GM12878 (cell line): ENCODE measurements around the gene RDH16. TPM values are rescaled to one million over a fixed set of nuclear protein-coding genes. Genes with fewer than 3 reads are reported as not detected.

ENCODE experiments used
- ATAC-seq: fragments of 200-7000 bp; cut with Tn5 transposase; 3 replicates; pipeline ENCODE4 v1.9.1; 2020; ENCODE audit warnings: mild to moderate bottlenecking, moderate library complexity
- BruUV-seq: library from RNA; stranded (reverse); fragments of 400-500 nt; replicated peaks from 2 replicates; lab custom pipeline; 2021; lab: Mats Ljungman, UMichigan
- CTCF ChIA-PET: fragments of 300-600 bp; sonication (Branson Sonifier 250); formaldehyde crosslinking; extraction: SDS; loops from one replicate; lab custom pipeline; 2021; ENCODE audit warnings: inconsistent platforms; lab: Yijun Ruan, JAX
- POLR2A ChIA-PET: fragments of 350-600 bp; formaldehyde crosslinking; extraction: SDS; loops from one replicate; lab custom pipeline; 2021; ENCODE audit warnings: inconsistent platforms; lab: Charles Lee
- RAD21 ChIA-PET: fragments of 300-600 bp; sonication (Branson Sonifier 250); formaldehyde crosslinking; loops from one replicate; lab custom pipeline; 2023; ENCODE audit warnings: antibody characterized with exemption; ENCODE audit not compliant: unreplicated experiment; lab: Charles Lee
- SMC1A ChIA-PET: fragments of 300-600 bp; sonication (Branson Sonifier 250); formaldehyde crosslinking; loops from one replicate; lab custom pipeline; 2023; ENCODE audit not compliant: unreplicated experiment, uncharacterized antibody; lab: Charles Lee
- DNase-seq: peaks from one replicate; pipeline ENCODE4 v3.0.0-alpha.2; 2011; ENCODE audit warnings: low read depth, low spot score
- FAIRE-seq: peaks from 3 replicates; lab custom pipeline; 2011; peaks lifted over from hg19 to GRCh38; lab: Jason Lieb, UNC
- H2AFZ ChIP-seq: 2 replicates; pipeline ENCODE4 v1.6.0; 2011; ENCODE audit warnings: low read depth, low read length, control low read depth; ENCODE audit not compliant: control insufficient read depth
- H3K27ac ChIP-seq: 2 replicates; pipeline ENCODE4 v1.5.1; 2011; ENCODE audit warnings: control low read depth; ENCODE audit not compliant: control insufficient read depth, insufficient read depth
- H3K27me3 ChIP-seq, 2 experiments: replicated peaks in 1 of 2; 2 replicates each; pipeline versions ENCODE4 v1.6.0 to v1.6.1; 2011; ENCODE audit warnings: low read length in 1 of 2; ENCODE audit not compliant: control insufficient read depth in 2 of 2, insufficient read depth in 2 of 2
- H3K36me3 ChIP-seq, 2 experiments: 2 replicates each; pipeline ENCODE4 v1.5.1; 2011; ENCODE audit warnings: low read length in 1 of 2; ENCODE audit not compliant: control insufficient read depth in 2 of 2, insufficient read depth in 2 of 2
- H3K4me1 ChIP-seq: 2 replicates; pipeline ENCODE4 v1.6.1; 2011; ENCODE audit warnings: mild to moderate bottlenecking, low read length, moderate library complexity, mixed read lengths; ENCODE audit not compliant: control insufficient read depth, insufficient read depth
- H3K4me2 ChIP-seq: 2 replicates; pipeline ENCODE4 v1.6.0; 2011; ENCODE audit warnings: control low read depth; ENCODE audit not compliant: control insufficient read depth, insufficient read depth
- H3K4me3 ChIP-seq: fragments of 200-600 bp; sonication (generic); 2 replicates; pipeline ENCODE4 v1.5.1; 2016
- H3K79me2 ChIP-seq: 2 replicates; pipeline ENCODE4 v1.6.0; 2011; ENCODE audit warnings: low read length; ENCODE audit not compliant: control insufficient read depth, insufficient read depth
- H3K9ac ChIP-seq: 2 replicates; pipeline ENCODE4 v1.8.0; 2011; ENCODE audit warnings: low read length, control low read depth, mixed read lengths; ENCODE audit not compliant: control insufficient read depth, insufficient read depth
- H3K9me3 ChIP-seq: replicated peaks from 3 replicates; pipeline ENCODE4 v1.5.1; 2011; ENCODE audit warnings: mild to moderate bottlenecking, low read length; ENCODE audit not compliant: control insufficient read depth, insufficient read depth
- H4K20me1 ChIP-seq: 2 replicates; pipeline ENCODE4 v1.6.0; 2011; ENCODE audit not compliant: control insufficient read depth, insufficient read depth
- BCL11A ChIP-seq: IDR thresholded peaks from 2 replicates; pipeline ENCODE4 v1.6.1; 2011; ENCODE audit warnings: low read depth, low read length
- BHLHE40 ChIP-seq, 2 experiments: fragments of 450-650 bp in 1 of 2; IDR thresholded peaks; 2 replicates each; pipeline ENCODE4 v1.6.1; 2011 to 2017; ENCODE audit warnings: low read depth in 2 of 2, borderline replicate concordance in 1 of 2, improper control_type of control experiment in 1 of 2, low read length in 1 of 2, mild to moderate bottlenecking in 1 of 2
- CHD4 ChIP-seq: fragments of 200-600 bp; sonication (generic); IDR thresholded peaks from 2 replicates; pipeline ENCODE4 v1.6.1; 2016; ENCODE audit warnings: mild to moderate bottlenecking
- JUNB ChIP-seq: IDR thresholded peaks from 2 replicates; pipeline ENCODE4 v1.6.1; 2016; ENCODE audit warnings: antibody characterized with exemption, mild to moderate bottlenecking
- KLF5 ChIP-seq: fragments of 450-650 bp; IDR thresholded peaks from 2 replicates; pipeline ENCODE4 v1.6.1; 2014; ENCODE audit warnings: mild to moderate bottlenecking; ENCODE audit not compliant: partially characterized antibody
- MEF2B ChIP-seq: fragments of 450-650 bp; IDR thresholded peaks from 2 replicates; pipeline ENCODE4 v1.6.1; 2018; ENCODE audit warnings: mild to moderate bottlenecking, moderate library complexity; ENCODE audit not compliant: partially characterized antibody, poor library complexity, severe bottlenecking
- NFXL1 ChIP-seq: fragments of 450-650 bp; IDR thresholded peaks from 2 replicates; pipeline ENCODE4 v1.6.1; 2017; ENCODE audit warnings: antibody characterized with exemption, mild to moderate bottlenecking, borderline replicate concordance
- NFYA ChIP-seq: IDR thresholded peaks from 2 replicates; pipeline ENCODE4 v1.6.1; 2011; ENCODE audit warnings: low read depth, mild to moderate bottlenecking, low read length, improper control_type of control experiment, borderline replicate concordance
- NFYB ChIP-seq: IDR thresholded peaks from 2 replicates; pipeline ENCODE4 v1.6.1; 2011; ENCODE audit warnings: low read depth, mild to moderate bottlenecking, low read length, improper control_type of control experiment, moderate library complexity; ENCODE audit not compliant: insufficient read depth
- POLR2AphosphoS5 ChIP-seq: IDR thresholded peaks from 2 replicates; pipeline ENCODE4 v1.6.1; 2011; ENCODE audit warnings: mild to moderate bottlenecking, low read length, inconsistent platforms
- POU2F2 ChIP-seq: IDR thresholded peaks from 3 replicates; pipeline ENCODE4 v1.6.1; 2011; ENCODE audit warnings: low read depth, mild to moderate bottlenecking, low read length, borderline replicate concordance
- RAD21 ChIP-seq: IDR thresholded peaks from 2 replicates; pipeline ENCODE4 v1.6.1; 2011; ENCODE audit warnings: mild to moderate bottlenecking, low read depth, low read length, moderate library complexity; ENCODE audit not compliant: insufficient read depth
- ZNF24 ChIP-seq: fragments of 450-650 bp; IDR thresholded peaks from 2 replicates; pipeline ENCODE4 v1.6.1; 2017; ENCODE audit warnings: antibody characterized with exemption, mild to moderate bottlenecking
- WGBS: methylation state at CpG from one replicate; pipeline ENCODE4 v1.1.6; 2016; ENCODE audit warnings: low lambda C conversion rate; ENCODE audit not compliant: insufficient replicate concordance, insufficient coverage; ENCODE audit errors: missing lambda C conversion rate; 5-methylcytosine and 5-hydroxymethylcytosine counted together
- in situ Hi-C: fragments of 300-500 bp; cut with MboI; formaldehyde crosslinking; loops from 9 replicates; pipeline ENCODE4 v1.14.3; 2018; ENCODE audit warnings: mixed read lengths
- intact Hi-C: fragments of 100-400 bp; cut with micrococcal nuclease; formaldehyde crosslinking; loops from one replicate; pipeline ENCODE4 v1.14.2; 2022; ENCODE audit not compliant: unreplicated experiment
- polyA plus RNA-seq, 11 experiments: library from polyadenylated mRNA; depleted of rRNA in 4 of 11; unstranded in 6 of 11; stranded (reverse) in 5 of 11; fragments of >200 nt; fragmentation: Nextera tagmentation in 4 of 11; fragmentation: Illumina TruSeq in 1 of 11; extraction: Ambion mirVana in 4 of 11; extraction: Trizol in 1 of 11; gene quantifications; 1 replicate in 1 of 11; 2 replicates in 10 of 11; pipeline versions ENCODE4 v1.2.1 to v1.2.3, GENCODE V29; 2011 to 2016; ENCODE audit warnings: inconsistent platforms in 2 of 11, missing spikeins in 2 of 11, low read depth in 1 of 11
- total RNA-seq, 4 experiments: library from RNA; depleted of rRNA in 3 of 4; stranded (reverse); fragments of >200 nt in 3 of 4; fragmentation: Illumina TruSeq in 1 of 4; extraction: Trizol in 1 of 4; gene quantifications; 2 replicates each; pipeline versions ENCODE4 v1.2.1 to v1.2.3, GENCODE V29; 2013 to 2021
- TF ChIP-seq, protein P1 (sequence below): fragments of 450-650 bp; IDR thresholded peaks from 2 replicates; pipeline ENCODE4 v1.6.1; 2017; ENCODE audit warnings: mild to moderate bottlenecking, moderate library complexity

RDH16 gene
- total and polyA plus RNA-seq, 10 of the 15 experiments (the other 5 are each of a cell fraction or from before 2014, with no cell fraction given): 0.04 to 0.31 (median 0.06) TPM

DNA sequence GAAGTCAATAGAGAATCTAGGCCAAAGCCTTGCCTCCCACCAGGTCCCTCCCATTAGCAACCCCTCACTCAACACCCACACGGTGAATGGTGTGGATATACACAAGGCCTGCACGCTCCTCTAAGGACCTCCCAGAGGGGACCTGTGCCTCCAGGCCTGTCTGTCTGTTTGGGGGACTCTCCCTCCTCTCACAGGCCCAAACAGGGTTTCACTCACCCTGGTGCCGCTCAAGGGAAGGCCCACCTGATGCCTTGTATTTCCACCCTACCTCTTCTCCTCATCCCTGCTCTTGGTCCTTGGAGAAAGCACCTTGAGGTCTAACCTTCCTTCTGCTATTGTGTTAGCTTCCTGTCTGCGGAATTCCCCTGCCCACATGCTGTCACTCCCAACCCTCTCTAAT lies 27.6 kb downstream of the RDH16 start:
- intact Hi-C loops (no loop called here), in situ Hi-C loops (no loop called here)
- ChIA-PET POLR2A (no interaction called here), CTCF (no interaction called here), RAD21 (no interaction called here), SMC1A (no interaction called here)
- Histone ChIP-seq H3K9me3 (no peaks in the 10 kb centered on the region), H3K79me2 (no peaks in the 10 kb centered on the region), H3K4me2 (no peak overlapping the region), H3K27me3 (no peaks in the 10 kb centered on the region; a peak in 1 of 4 replicates), H3K27ac (no peak overlapping the region), H3K36me3 (no peaks in the 10 kb centered on the region), H2AFZ (no peak overlapping the region), H4K20me1 (no peaks in the 10 kb centered on the region), H3K9ac (no peak overlapping the region), H3K4me1 (no peaks in the 10 kb centered on the region), H3K4me3 (no peak overlapping the region)
- DNase-seq (no peak), FAIRE-seq (no peak), ATAC-seq (no peak)
- no peak for TF ChIP-seq NFXL1
- TF ChIP-seq NFYB: no peak
- no peak for TF ChIP-seq CHD4
- TF ChIP-seq BCL11A: no peak
- no peak for TF ChIP-seq JUNB
- no peak for TF ChIP-seq POLR2AphosphoS5
- no peak for TF ChIP-seq BHLHE40 (IDR thresholded peaks at IDR 0.05; ENCODE audit: borderline replicate concordance in 1 of 2, low read depth in 2 of 2, low read length in 1 of 2)
- TF ChIP-seq KLF5: no peak
- no peak for TF ChIP-seq RAD21
- TF ChIP-seq, protein P1, sequence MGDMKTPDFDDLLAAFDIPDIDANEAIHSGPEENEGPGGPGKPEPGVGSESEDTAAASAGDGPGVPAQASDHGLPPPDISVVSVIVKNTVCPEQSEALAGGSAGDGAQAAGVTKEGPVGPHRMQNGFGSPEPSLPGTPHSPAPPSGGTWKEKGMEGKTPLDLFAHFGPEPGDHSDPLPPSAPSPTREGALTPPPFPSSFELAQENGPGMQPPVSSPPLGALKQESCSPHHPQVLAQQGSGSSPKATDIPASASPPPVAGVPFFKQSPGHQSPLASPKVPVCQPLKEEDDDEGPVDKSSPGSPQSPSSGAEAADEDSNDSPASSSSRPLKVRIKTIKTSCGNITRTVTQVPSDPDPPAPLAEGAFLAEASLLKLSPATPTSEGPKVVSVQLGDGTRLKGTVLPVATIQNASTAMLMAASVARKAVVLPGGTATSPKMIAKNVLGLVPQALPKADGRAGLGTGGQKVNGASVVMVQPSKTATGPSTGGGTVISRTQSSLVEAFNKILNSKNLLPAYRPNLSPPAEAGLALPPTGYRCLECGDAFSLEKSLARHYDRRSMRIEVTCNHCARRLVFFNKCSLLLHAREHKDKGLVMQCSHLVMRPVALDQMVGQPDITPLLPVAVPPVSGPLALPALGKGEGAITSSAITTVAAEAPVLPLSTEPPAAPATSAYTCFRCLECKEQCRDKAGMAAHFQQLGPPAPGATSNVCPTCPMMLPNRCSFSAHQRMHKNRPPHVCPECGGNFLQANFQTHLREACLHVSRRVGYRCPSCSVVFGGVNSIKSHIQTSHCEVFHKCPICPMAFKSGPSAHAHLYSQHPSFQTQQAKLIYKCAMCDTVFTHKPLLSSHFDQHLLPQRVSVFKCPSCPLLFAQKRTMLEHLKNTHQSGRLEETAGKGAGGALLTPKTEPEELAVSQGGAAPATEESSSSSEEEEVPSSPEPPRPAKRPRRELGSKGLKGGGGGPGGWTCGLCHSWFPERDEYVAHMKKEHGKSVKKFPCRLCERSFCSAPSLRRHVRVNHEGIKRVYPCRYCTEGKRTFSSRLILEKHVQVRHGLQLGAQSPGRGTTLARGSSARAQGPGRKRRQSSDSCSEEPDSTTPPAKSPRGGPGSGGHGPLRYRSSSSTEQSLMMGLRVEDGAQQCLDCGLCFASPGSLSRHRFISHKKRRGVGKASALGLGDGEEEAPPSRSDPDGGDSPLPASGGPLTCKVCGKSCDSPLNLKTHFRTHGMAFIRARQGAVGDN: no peak
- no peak for TF ChIP-seq POU2F2
- TF ChIP-seq ZNF24: no peak
- TF ChIP-seq MEF2B: no peak
- TF ChIP-seq NFYA: no peak
- WGBS: 58% methylated on average over 4 of the region's 4 CpGs
- no TSS peak for BruUV-seq
